ENCODE results near the gene FMNL3. TPM values are rescaled to one million over a fixed set of nuclear protein-coding genes. Genes with fewer than 3 reads are reported as not detected.

Gene FMNL3
- total RNA-seq, 6 experiments from 2014 or later, result 2.1 to 4.9 (median 2.9) TPM

DNA sequence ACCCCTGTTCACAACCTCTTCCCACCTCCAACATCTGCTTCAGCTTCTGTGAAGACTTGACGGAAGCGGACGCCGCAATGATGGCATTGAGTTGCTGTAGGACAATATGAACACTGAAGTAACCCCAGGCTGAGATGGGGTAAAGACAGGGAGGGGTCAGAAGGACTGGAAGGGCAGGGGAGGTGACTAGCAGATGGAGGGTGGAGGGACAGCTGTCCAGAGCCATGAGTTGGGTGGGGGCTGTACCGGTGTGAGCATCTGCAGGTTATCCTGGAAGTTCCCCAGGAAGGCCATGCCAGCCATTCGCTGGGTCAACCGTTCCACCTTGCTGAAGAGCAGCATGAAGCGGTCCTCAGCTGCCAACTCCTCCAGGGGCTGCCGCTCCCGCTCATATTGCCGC is 57.8 kb downstream of the FMNL3 start:
- no peak overlapping the region for H3K4me3 ChIP-seq
- H3K36me3 ChIP-seq, result peaks cover 0 to 4% (median 2%) of the 10 kb centered on the region in 4 donors
- WGBS (ENCODE audit: insufficient coverage, low coverage, low lambda C conversion rate, missing lambda C conversion rate), result 89% methylated on average over 4 of the region's 11 CpGs
- H3K9me3 ChIP-seq, result no peaks in the 10 kb centered on the region
- peaks cover 0 to 12% (median 5%) of the 10 kb centered on the region in 4 donors for H3K4me1 ChIP-seq
- TF ChIP-seq, protein P1, sequence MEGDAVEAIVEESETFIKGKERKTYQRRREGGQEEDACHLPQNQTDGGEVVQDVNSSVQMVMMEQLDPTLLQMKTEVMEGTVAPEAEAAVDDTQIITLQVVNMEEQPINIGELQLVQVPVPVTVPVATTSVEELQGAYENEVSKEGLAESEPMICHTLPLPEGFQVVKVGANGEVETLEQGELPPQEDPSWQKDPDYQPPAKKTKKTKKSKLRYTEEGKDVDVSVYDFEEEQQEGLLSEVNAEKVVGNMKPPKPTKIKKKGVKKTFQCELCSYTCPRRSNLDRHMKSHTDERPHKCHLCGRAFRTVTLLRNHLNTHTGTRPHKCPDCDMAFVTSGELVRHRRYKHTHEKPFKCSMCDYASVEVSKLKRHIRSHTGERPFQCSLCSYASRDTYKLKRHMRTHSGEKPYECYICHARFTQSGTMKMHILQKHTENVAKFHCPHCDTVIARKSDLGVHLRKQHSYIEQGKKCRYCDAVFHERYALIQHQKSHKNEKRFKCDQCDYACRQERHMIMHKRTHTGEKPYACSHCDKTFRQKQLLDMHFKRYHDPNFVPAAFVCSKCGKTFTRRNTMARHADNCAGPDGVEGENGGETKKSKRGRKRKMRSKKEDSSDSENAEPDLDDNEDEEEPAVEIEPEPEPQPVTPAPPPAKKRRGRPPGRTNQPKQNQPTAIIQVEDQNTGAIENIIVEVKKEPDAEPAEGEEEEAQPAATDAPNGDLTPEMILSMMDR (IDR thresholded peaks at IDR 0.05), result no peak
- TF ChIP-seq POLR2A (IDR thresholded peaks at IDR 0.05), result no peak
- H3K27me3 ChIP-seq, result no peaks in the 10 kb centered on the region
- H3K27ac ChIP-seq, result no peak overlapping the region
- DNase-seq, result no peak
- no peak for ATAC-seq
- intact Hi-C loops (cut with DNase I), result no loop called here

DNA sequence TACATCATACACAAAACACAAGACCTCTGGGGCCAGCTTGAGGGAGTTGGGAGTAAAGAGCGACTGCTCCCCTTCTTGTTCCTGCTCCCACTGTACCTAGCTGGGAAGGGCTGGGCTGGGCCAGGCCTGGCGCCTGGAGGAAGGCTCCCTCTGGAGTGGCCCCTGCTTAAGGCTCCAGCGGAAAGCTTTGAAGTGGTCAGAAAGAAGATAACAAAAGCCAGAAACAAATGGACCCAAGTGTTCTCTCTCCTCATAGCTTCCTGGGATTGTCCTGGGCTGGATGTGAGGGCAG is 58.5 kb downstream of the FMNL3 start:
- peaks cover 0 to 8% (median 2%) of the 10 kb centered on the region in 4 donors for H3K36me3 ChIP-seq
- no peak for ATAC-seq
- WGBS (ENCODE audit: insufficient coverage, low coverage, low lambda C conversion rate, missing lambda C conversion rate), result 80% methylated on average over 1 of the region's 3 CpGs
- TF ChIP-seq POLR2A (IDR thresholded peaks at IDR 0.05), result no peak
- no peak for DNase-seq
- H3K4me1 ChIP-seq, result peaks cover 0 to 12% (median 6%) of the 10 kb centered on the region in 4 donors
- H3K9me3 ChIP-seq, result no peaks in the 10 kb centered on the region
- intact Hi-C loops (cut with DNase I), result no loop called here
- H3K27me3 ChIP-seq, result no peaks in the 10 kb centered on the region
- H3K4me3 ChIP-seq, result no peak overlapping the region
- H3K27ac ChIP-seq, result no peak overlapping the region

DNA sequence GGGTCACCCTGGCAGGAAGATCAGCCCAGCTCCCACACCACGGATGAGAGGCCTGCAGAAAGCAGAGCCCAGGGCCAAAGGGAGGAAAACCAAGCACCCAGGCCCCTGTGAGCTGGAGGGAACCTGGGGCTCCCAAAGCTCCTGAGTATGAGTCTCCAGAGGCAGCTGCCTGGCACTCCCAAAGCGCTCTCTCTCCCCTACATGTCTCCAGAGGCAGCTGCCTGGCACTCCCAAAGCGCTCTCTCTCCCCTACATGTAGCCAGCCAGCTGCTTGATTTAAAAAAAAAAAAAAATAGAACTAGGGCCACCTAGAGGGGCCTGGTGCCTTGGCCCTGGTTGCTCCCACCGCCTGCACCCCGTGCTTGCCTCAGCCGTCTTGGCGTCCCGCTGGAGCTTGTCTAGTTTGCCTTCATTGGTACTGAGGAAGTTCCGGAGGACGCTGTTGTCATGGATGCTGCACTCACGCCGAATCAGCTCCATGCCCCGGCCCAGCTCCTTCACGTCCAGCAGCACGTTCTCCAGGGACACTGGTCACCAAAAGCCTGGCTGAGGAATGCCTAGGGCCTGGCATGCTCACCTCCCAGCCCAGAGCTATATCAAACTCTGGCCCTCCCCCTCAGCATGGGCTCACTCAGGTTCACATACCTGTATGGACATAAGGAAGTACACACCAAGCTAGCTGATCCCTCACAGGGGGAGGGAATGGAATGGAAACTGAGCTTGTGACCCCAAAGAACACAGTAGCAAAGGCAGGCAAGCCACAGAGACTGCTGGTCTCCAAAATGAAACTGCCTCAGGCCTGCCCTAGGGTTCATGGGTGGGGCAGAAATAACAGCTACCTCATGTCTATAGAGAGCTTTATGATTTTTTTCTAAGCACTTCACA is 59.1 kb downstream of the FMNL3 start:
- DNase-seq (no peak), ATAC-seq (no peak)
- Histone ChIP-seq H3K9me3 (no peaks in the 10 kb centered on the region), H3K27ac (no peak overlapping the region), H3K4me1 (peaks cover 0 to 12% (median 6%) of the 10 kb centered on the region in 4 donors), H3K27me3 (no peaks in the 10 kb centered on the region), H3K36me3 (peaks cover 0 to 8% (median 2%) of the 10 kb centered on the region in 4 donors), H3K4me3 (no peak overlapping the region)
- TF ChIP-seq POLR2A (IDR thresholded peaks at IDR 0.05), result no peak
- TF ChIP-seq, protein P1 (IDR thresholded peaks at IDR 0.05), result no peak
- intact Hi-C loops (cut with DNase I), result no loop called here
- 77% methylated on average over 11 of the region's 15 CpGs for whole genome bisulfite sequencing (ENCODE audit: insufficient coverage, low coverage, low lambda C conversion rate, missing lambda C conversion rate)

DNA sequence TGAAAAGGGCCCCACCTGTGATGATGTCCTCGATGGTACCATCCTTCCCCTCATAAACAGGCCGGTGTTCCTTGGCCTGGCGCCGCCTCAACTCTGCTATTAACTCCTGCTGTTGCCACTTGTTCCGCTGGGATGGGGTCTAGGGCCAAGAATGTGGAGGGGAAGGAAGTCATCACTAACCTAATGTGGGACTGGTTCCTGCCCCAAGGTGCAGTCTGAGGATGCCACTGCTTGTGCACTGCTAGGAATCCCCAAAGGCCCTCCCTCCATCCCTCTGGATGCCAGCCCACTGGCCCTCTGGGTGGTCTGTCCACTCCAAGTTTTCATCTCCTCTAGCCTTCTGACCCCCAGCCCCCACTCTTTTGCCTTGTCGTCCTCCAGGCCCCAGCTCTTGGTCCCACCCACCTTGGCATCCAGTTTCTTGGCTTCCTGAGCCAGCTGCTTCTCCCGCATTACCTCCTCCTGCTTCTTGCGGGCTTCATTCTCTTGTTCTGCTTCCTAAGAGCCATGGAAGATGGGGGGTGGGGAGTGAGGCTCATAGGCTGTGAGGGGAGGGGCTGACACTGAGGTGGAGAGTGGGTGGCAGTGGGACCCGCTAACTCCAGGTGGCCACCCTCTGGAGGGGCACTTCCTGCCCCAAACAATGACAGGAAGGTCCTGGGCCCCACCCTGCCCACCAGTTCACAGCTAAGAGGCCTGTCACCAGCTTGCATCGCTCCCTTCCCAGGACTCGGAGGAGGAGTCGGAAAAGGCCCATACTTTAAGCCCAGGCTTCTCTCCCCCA is 60.1 kb downstream of the FMNL3 start:
- TF ChIP-seq, protein P1 (IDR thresholded peaks at IDR 0.05), result no peak
- no peak for TF ChIP-seq POLR2A (IDR thresholded peaks at IDR 0.05)
- peaks cover 0 to 15% (median 3%) of the 10 kb centered on the region in 4 donors for H3K36me3 ChIP-seq
- DNase-seq, result no peak
- intact Hi-C loops (cut with DNase I), result no loop called here
- H3K9me3 ChIP-seq, result no peaks in the 10 kb centered on the region
- H3K4me1 ChIP-seq, result peaks cover 0 to 12% (median 6%) of the 10 kb centered on the region in 4 donors
- 77% methylated on average over 7 of the region's 12 CpGs for WGBS (ENCODE audit: insufficient coverage, low coverage, low lambda C conversion rate, missing lambda C conversion rate)
- H3K4me3 ChIP-seq, result no peak overlapping the region
- no peak overlapping the region for H3K27ac ChIP-seq
- ATAC-seq, result no peak
- no peaks in the 10 kb centered on the region for H3K27me3 ChIP-seq

Data from right lobe of liver (tissue), 6 donors.